ENCODE results near the gene TYMP. TPM values are rescaled to one million over a fixed set of nuclear protein-coding genes. Genes with fewer than 3 reads are reported as not detected.
"Not testable (repeated sequence)": the region's sequence is repeated elsewhere in the genome, so short reads cannot be mapped to it uniquely, and the experiment has no call there.

TYMP gene
- total RNA-seq, 2 experiments from 2014 or later = 75.7 to 76.8 TPM

DNA sequence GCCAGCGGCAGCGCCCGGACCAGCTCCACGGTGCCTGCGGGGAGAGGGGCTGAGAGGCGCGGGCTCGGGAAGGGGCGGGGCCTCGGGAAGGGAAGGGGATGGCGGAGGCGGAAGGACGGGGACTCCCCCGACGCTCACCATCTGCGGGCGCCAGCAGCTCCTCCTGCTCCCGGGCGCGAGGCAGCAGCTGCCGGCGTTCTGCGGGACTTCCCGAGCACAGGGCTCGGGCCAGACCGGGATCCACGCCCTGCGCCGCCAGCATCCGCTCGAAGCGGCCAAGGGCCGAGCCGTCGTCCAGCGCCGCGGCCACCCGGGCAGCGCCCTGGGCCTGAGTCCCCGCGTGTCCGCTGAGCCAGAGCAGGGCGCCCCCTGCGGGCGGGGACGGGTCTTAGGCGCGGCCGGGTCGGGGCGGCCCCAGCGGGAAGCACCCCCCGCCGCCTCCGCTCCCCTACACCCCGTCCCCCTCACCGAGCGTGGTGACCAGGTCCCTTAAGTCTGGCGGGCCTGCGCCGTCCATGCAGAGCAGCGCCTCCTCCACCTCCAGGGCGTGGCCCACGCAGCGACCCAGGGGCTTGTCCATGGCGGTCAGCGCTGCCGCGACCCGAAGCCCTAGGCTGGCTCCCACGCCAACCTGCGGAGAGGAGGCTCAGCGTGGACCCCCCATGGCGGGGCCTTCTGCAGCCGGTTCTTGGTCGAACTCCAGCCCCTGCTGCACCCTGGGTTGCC lies 3.5 kb downstream of the TYMP start:
- Mint-ChIP-seq H3K4me3 (peak overlapping the region; percentile 97), H3K27ac (peak overlapping the region; percentile 90), H3K9me3 (no peaks in the 10 kb centered on the region), H3K27me3 (peaks cover 17% of the 10 kb centered on the region), H3K36me3 (peaks cover 40% of the 10 kb centered on the region), H3K4me1 (peaks cover 35% of the 10 kb centered on the region)
- peak; percentile 92 for DNase-seq

GRCh38 chr22:50525858-50526107 lies 4.0 kb downstream of the TYMP start:
- peaks cover 32% of the 10 kb centered on the region for H3K4me1 Mint-ChIP-seq
- H3K9me3 Mint-ChIP-seq = no peaks in the 10 kb centered on the region
- peaks cover 12% of the 10 kb centered on the region for H3K27me3 Mint-ChIP-seq
- peaks cover 39% of the 10 kb centered on the region for H3K36me3 Mint-ChIP-seq
- no peak for DNase-seq
- H3K4me3 Mint-ChIP-seq = peak overlapping the region; percentile 97
- peak overlapping the region; percentile 92 for H3K27ac Mint-ChIP-seq

DNA sequence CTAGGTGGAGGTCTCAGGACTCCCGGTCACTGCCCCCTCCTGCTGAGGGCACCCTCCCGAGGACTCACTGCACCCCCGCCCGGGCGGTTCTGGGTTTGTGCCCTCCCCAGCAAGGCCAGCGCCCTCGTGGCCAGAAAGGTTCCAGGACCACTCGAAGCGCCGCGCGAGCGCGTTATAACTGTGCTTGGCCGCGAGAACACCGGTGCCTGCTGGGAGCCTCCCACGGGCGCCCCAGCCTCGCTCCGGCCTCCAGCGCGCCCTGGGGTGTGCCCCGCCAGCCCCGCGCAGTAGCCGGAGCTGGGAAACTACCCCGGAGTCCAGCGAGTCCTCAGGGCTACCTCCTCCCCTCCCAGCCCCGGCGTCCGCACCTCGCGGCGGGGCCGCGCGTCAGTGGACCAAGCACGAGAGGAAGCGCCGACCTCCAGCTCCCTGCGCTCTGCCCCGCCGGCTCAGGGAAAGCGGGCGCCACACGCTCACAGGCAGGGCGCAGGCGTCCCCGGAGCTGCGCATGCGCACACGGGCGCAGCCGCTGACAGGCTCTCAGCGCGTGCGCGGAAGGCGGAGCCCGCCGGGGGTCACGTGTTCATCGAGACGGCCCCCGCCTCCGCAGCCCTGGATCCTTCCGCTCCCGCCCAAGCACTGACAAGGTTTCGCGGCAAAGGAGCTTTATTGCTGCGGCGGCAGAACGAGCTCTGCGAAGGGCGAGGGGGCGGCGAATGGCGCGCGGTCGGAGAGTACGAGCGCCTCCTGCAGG lies 4.5 kb downstream of the TYMP start, which contains the start of gene SCO2:
SCO2 (minus strand) TSS at position 495 of the 754 bp plus-strand sequence. CDS start 1,187 bp downstream, outside the sequence.
- DNase-seq = peak; percentile 99
- Mint-ChIP-seq H3K9me3 (no peaks in the 10 kb centered on the region), H3K36me3 (peaks cover 39% of the 10 kb centered on the region), H3K27me3 (peaks cover 8% of the 10 kb centered on the region), H3K27ac (peak within 1 kb of the TSS; percentile 92), H3K4me1 (peaks cover 32% of the 10 kb centered on the region), H3K4me3 (peak within 1 kb of the TSS; percentile 97)

DNA sequence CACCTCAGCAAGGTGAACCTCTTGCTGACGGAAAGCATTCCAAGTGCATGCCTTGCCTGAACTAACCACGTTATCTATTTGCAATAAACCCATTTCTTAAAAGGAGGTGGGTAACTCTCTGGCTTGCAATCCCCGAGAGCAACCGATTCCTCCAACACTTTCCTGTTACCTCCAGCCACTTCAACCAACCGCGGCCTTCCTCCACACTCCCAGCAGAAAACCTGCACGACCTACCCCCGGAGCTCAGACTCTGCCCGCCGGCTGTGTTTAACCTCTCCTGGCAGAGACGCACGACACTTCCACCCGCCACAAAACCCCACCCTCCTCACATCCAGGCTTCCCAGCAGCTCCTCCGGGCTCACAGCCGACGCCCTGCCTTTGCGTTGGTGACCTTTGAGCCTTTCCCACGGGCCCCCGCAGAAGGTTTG lies 5.1 kb downstream of the TYMP start:
- H3K4me1 Mint-ChIP-seq = peaks cover 32% of the 10 kb centered on the region
- no peaks in the 10 kb centered on the region for H3K9me3 Mint-ChIP-seq
- peak overlapping the region; percentile 97 for H3K4me3 Mint-ChIP-seq
- peaks cover 43% of the 10 kb centered on the region for H3K36me3 Mint-ChIP-seq
- peak overlapping the region; percentile 92 for H3K27ac Mint-ChIP-seq
- H3K27me3 Mint-ChIP-seq = peaks cover 8% of the 10 kb centered on the region
- DNase-seq = no peak

DNA sequence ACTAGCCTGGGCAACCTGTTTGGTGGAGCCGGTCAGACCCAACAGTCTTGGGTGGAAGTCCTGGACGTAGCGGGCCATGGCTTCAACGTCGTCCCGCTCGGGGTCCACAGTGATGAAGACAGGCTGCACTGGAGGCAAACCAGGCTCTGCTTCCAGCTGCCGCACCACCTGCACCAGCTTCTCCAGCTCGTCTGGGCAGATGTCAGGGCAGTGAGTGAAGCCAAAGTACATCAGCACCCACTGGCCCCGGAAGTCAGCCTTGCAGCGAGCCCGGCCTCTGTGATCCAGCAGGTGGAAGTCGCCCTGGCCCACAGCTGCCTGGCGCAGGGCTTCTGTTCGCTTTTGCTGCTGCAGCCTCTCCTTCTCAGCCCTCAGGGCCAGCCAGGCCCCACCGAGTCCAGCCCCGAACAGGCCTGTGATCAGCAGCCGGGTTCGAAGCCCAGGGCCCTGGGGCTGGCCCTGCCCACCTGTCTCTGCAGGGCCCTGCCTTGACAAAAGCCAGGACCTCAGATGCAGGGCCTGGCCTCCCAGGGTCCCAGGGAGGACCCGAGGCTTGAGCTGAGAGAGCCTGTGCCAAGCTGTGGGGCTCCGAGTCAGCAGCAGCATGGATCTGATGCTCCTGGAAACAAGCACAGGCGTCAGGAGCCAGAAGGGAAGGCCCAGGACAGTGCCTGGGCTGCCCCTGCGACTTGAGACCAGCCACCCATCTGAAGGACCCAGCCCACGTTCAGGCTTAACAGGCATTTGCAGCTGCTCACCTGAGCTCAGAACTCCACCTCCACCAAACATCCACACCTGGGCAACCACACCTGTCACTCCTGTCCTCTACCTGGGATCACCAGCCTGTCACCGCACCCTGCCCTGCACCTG lies 5.8 kb downstream of the TYMP start:
- Mint-ChIP-seq H3K4me1 (peaks cover 32% of the 10 kb centered on the region), H3K27me3 (peaks cover 8% of the 10 kb centered on the region), H3K4me3 (peak overlapping the region; percentile 97), H3K27ac (peak overlapping the region; percentile 92), H3K9me3 (no peaks in the 10 kb centered on the region), H3K36me3 (peaks cover 46% of the 10 kb centered on the region)
- no peak for DNase-seq

GRCh38 chr22:50523458-50523805 lies 6.4 kb downstream of the TYMP start:
- H3K36me3 Mint-ChIP-seq = peaks cover 41% of the 10 kb centered on the region
- peaks cover 26% of the 10 kb centered on the region for H3K4me1 Mint-ChIP-seq
- H3K4me3 Mint-ChIP-seq = peak overlapping the region; percentile 97
- peaks cover 8% of the 10 kb centered on the region for H3K27me3 Mint-ChIP-seq
- H3K9me3 Mint-ChIP-seq = no peaks in the 10 kb centered on the region
- peak overlapping the region; percentile 45 for H3K27ac Mint-ChIP-seq
- no peak for DNase-seq

DNA sequence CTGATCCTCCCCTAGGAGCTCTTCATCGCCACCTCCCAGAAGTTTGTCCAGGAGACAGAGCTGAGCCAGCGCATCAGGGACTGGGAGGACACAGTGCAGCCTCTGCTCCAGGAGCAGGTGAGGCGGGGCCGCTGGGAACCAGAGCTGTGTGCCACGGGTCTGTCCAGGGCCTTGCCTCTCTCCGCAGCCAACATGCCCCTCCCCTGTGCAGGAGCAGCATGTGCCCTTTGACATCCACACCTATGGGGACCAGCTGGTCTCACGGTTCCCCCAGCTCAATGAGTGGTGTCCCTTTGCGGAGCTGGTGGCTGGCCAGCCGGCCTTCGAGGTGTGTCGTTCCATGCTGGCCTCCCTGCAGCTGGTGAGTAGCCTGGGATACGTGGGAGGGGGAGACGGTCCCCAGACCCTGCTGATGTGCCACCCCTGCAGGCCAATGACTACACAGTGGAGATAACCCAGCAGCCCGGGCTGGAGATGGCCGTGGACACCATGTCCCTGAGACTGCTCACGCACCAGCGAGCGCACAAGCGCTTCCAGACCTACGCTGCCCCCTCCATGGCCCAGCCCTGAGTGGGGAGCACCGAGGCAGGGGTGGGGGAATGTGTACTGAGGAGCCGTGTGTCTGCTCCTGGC lies 6.9 kb downstream of the TYMP start:
- H3K9me3 Mint-ChIP-seq = no peaks in the 10 kb centered on the region
- H3K4me1 Mint-ChIP-seq = peaks cover 21% of the 10 kb centered on the region
- DNase-seq = no peak
- H3K4me3 Mint-ChIP-seq = peak overlapping the region; percentile 97
- H3K27me3 Mint-ChIP-seq = peaks cover 8% of the 10 kb centered on the region
- no peak overlapping the region for H3K27ac Mint-ChIP-seq
- peaks cover 36% of the 10 kb centered on the region for H3K36me3 Mint-ChIP-seq

GRCh38 chr22:50522208-50522805 lies 7.5 kb downstream of the TYMP start:
- DNase-seq = no peak
- peaks cover 30% of the 10 kb centered on the region for H3K36me3 Mint-ChIP-seq
- H3K27ac Mint-ChIP-seq = no peak overlapping the region
- no peak overlapping the region for H3K4me3 Mint-ChIP-seq
- H3K4me1 Mint-ChIP-seq = peaks cover 15% of the 10 kb centered on the region
- no peaks in the 10 kb centered on the region for H3K9me3 Mint-ChIP-seq
- H3K27me3 Mint-ChIP-seq = peaks cover 8% of the 10 kb centered on the region

GRCh38 chr22:50521710-50522109 lies 8.1 kb downstream of the TYMP start:
- Mint-ChIP-seq H3K4me3 (no peak overlapping the region), H3K9me3 (no peaks in the 10 kb centered on the region), H3K27me3 (peaks cover 8% of the 10 kb centered on the region), H3K36me3 (peaks cover 25% of the 10 kb centered on the region), H3K4me1 (peaks cover 9% of the 10 kb centered on the region), H3K27ac (no peak overlapping the region)
- no peak for DNase-seq

DNA sequence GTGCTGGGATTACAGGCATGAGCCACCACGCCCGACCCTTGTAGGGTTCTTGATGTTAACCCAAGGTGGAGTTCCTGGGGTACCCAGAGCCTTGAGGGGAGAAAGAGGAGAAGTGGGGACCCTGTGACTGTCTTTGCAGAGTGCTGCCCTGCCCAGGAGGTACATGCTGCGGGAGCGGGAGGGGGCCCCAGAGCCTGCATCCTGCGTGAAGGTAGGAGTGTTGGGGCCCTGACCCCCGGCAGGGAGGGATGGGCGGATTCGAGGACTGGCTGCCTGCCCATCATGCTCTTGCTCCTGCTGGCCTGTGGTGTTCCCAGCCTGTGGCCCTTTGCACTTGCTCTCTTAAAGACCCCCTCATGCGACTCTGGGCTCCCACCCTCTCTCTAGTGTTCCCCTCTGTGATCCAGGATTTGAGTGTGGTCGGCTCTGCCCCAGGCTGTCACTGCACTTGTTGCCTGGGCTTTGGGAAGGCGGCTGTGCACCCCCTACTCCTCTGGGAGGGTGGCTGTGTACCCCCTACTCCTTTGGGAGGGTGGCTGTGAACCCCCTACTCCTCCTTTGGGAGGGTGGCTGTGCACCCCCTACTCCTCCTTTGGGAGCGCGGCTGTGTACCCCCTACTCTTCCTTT lies 8.9 kb downstream of the TYMP start:
- Mint-ChIP-seq H3K36me3 (peaks cover 24% of the 10 kb centered on the region), H3K27me3 (peaks cover 8% of the 10 kb centered on the region), H3K9me3 (no peaks in the 10 kb centered on the region), H3K4me1 (peaks cover 9% of the 10 kb centered on the region), H3K4me3 (no peak overlapping the region), H3K27ac (no peak overlapping the region)
- no peak for DNase-seq

DNA sequence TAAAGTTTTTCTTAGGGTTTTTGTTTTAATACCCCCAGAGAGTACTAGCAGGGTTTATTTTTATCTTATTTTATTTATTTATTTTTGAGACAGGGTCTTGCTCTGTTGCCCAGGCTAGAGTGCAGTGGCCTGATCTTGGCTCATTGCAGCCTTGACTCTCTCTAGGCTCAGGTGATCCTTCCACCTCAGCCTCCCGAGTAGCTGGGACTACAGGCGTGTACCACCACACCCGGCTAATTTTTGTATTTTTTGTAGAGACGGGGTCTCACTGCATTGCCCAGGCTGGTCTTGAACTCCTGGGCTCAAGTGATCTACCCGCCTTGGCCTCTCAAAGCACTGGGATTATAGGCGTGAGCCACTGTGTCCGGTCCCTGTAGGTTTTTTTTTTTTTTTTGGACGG lies 9.6 kb downstream of the TYMP start:
- not testable (repeated sequence) for H3K27me3 Mint-ChIP-seq, DNase-seq, H3K9me3 Mint-ChIP-seq, H3K4me3 Mint-ChIP-seq, H3K27ac Mint-ChIP-seq
- peaks cover 12% of the 10 kb centered on the region for H3K4me1 Mint-ChIP-seq
- H3K36me3 Mint-ChIP-seq = peaks cover 24% of the 10 kb centered on the region

DNA sequence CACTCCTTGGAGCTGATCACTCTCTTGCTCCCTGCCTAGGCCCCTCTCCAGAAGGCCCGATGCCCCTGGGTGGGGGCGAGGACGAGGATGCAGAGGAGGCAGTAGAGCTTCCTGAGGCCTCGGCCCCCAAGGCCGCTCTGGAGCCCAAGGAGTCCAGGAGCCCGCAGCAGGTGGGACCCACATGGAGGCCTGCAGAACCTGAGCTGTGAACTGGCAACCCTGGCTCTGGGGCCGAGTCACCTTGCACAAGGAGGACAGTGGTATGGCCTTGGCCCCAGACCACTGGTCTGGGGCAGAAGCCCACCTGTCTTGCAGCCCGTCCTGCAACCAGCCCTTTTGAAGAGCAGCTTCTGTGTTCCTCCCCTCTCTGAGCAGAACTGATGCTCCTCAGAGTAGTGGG lies 10.7 kb downstream of the TYMP start:
- no peak overlapping the region for H3K27ac Mint-ChIP-seq
- no peak for DNase-seq
- H3K9me3 Mint-ChIP-seq = no peaks in the 10 kb centered on the region
- no peak overlapping the region for H3K4me3 Mint-ChIP-seq
- no peaks in the 10 kb centered on the region for H3K27me3 Mint-ChIP-seq
- H3K4me1 Mint-ChIP-seq = peaks cover 7% of the 10 kb centered on the region
- peaks cover 21% of the 10 kb centered on the region for H3K36me3 Mint-ChIP-seq

DNA sequence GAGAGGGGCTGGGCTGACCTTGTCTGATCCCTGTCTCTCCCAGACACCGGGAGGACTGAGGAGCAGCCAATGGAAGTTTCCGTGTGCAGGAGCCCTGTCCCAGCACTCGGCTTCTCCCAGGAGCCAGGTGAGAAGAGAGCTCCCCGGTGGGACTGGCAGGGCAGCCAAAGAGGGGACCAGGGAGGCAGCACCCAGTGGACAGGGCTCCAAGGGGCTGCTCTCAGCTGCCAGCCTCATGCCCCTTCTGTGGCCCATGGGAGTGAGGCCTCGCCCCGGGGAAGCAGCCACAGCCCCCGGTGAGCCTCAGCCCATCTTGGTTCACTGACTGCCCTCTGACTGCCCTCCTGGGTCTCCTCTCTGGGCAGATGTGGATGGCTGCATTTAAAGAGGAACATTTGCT lies 11.2 kb downstream of the TYMP start:
- Mint-ChIP-seq H3K27ac (no peak overlapping the region), H3K4me1 (peaks cover 7% of the 10 kb centered on the region), H3K9me3 (no peaks in the 10 kb centered on the region), H3K36me3 (peaks cover 25% of the 10 kb centered on the region), H3K4me3 (no peak overlapping the region), H3K27me3 (no peaks in the 10 kb centered on the region)
- DNase-seq = no peak
